Activated CD4-positive, CD25-positive, alpha-beta regulatory T cell (primary cell): ENCODE data around the gene NFASC.

Experiments used
- DNase-seq, 4 experiments: peaks; one replicate each; lab custom pipeline; 2025; lab: John Stamatoyannopoulos, UW

Gene NFASC

GRCh38 chr1:204859861-204860267 lies 10.8 kb upstream of the NFASC start:
- DNase-seq, result no peak

GRCh38 chr1:204863024-204863423 lies 7.6 kb upstream of the NFASC start:
- no peak for DNase-seq

- DNase-seq, result no peak
These were observed 6.9 kb upstream of the NFASC start for GRCh38 chr1:204863730-204864129.

GRCh38 chr1:204866051-204866596 lies 4.5 kb upstream of the NFASC start:
- no peak for DNase-seq

GRCh38 chr1:204867203-204867602 lies 3.5 kb upstream of the NFASC start:
- DNase-seq, result no peak

- DNase-seq, result no peak
These were observed 2.9 kb upstream of the NFASC start for GRCh38 chr1:204867666-204868339.

- DNase-seq, result no peak
These were observed 2.3 kb upstream of the NFASC start for GRCh38 chr1:204868340-204868700.

- no peak for DNase-seq
These were observed 1.6 kb upstream of the NFASC start for GRCh38 chr1:204869097-204869496.

GRCh38 chr1:204871405-204872037 lies 859 bp downstream of the NFASC start:
- no peak for DNase-seq

- no peak for DNase-seq
These were observed 1.7 kb downstream of the NFASC start for GRCh38 chr1:204872262-204872881.

- no peak for DNase-seq
These were observed 2.5 kb downstream of the NFASC start for GRCh38 chr1:204873176-204873575.

- no peak for DNase-seq
These were observed 3.1 kb downstream of the NFASC start for GRCh38 chr1:204873714-204874113.

- DNase-seq, result no peak
These were observed 3.6 kb downstream of the NFASC start for GRCh38 chr1:204874274-204874673.

- no peak for DNase-seq
These were observed 4.6 kb downstream of the NFASC start for GRCh38 chr1:204875255-204875654.

- DNase-seq, result no peak
These were observed 8.1 kb downstream of the NFASC start for GRCh38 chr1:204878621-204879234.

GRCh38 chr1:204879351-204879750 lies 8.7 kb downstream of the NFASC start:
- DNase-seq, result no peak

GRCh38 chr1:204880906-204881305 lies 10.2 kb downstream of the NFASC start:
- no peak for DNase-seq

GRCh38 chr1:204882479-204882878 lies 11.8 kb downstream of the NFASC start:
- DNase-seq, result no peak

GRCh38 chr1:204883405-204883804 lies 12.7 kb downstream of the NFASC start:
- DNase-seq, result no peak

- no peak for DNase-seq
These were observed 14.6 kb downstream of the NFASC start for GRCh38 chr1:204885288-204885711.

GRCh38 chr1:204885790-204886189 lies 15.1 kb downstream of the NFASC start:
- DNase-seq, result no peak

GRCh38 chr1:204887846-204888245 lies 17.2 kb downstream of the NFASC start:
- no peak for DNase-seq

GRCh38 chr1:204888294-204888693 lies 17.6 kb downstream of the NFASC start:
- DNase-seq, result no peak
